ENCODE data around the gene GFOD1.
"Not testable (repeated sequence)": the region's sequence is repeated elsewhere in the genome, so short reads cannot be mapped to it uniquely, and the experiment has no call there.

The GFOD1 gene

GRCh38 chr6:13462458-13463327, 24.7 kb downstream of the GFOD1 start:
- DNase-seq, result no peak

- no peak for DNase-seq
Observed at GRCh38 chr6:13461805-13462204, 25.6 kb downstream of the GFOD1 start.

GRCh38 chr6:13461307-13461706, 26.1 kb downstream of the GFOD1 start:
- DNase-seq, result no peak

- DNase-seq, result not testable (repeated sequence)
Observed at GRCh38 chr6:13460289-13460688, 27.1 kb downstream of the GFOD1 start.

GRCh38 chr6:13457577-13457976, 29.8 kb downstream of the GFOD1 start:
- DNase-seq, result no peak

GRCh38 chr6:13455552-13455966, 31.8 kb downstream of the GFOD1 start:
- no peak for DNase-seq

GRCh38 chr6:13454286-13455221, 32.8 kb downstream of the GFOD1 start:
- DNase-seq, result peak; percentile 66

GRCh38 chr6:13453771-13454251, 33.6 kb downstream of the GFOD1 start:
- peak; percentile 27 for DNase-seq

GRCh38 chr6:13453153-13453552, 34.2 kb downstream of the GFOD1 start:
- DNase-seq, result no peak

GRCh38 chr6:13452346-13453117, 34.9 kb downstream of the GFOD1 start:
- DNase-seq, result no peak

- DNase-seq, result no peak
Observed at GRCh38 chr6:13451181-13451895, 36.1 kb downstream of the GFOD1 start.

GRCh38 chr6:13450628-13451027, 36.8 kb downstream of the GFOD1 start:
- DNase-seq, result no peak

- DNase-seq, result no peak
Observed at GRCh38 chr6:13447949-13448724, 39.3 kb downstream of the GFOD1 start.

- no peak for DNase-seq
Observed at GRCh38 chr6:13446381-13446780, 41.0 kb downstream of the GFOD1 start.

- DNase-seq, result no peak
Observed at GRCh38 chr6:13445744-13446115, 41.7 kb downstream of the GFOD1 start.

GRCh38 chr6:13445005-13445743, 42.2 kb downstream of the GFOD1 start:
- DNase-seq, result no peak

GRCh38 chr6:13444604-13445003, 42.8 kb downstream of the GFOD1 start:
- DNase-seq, result no peak

- not testable (repeated sequence) for DNase-seq
Observed at GRCh38 chr6:13443978-13444377, 43.4 kb downstream of the GFOD1 start.

GRCh38 chr6:13441778-13442177, 45.6 kb downstream of the GFOD1 start:
- no peak for DNase-seq

GRCh38 chr6:13439644-13440043, 47.8 kb downstream of the GFOD1 start:
- DNase-seq, result no peak

- DNase-seq, result no peak
Observed at GRCh38 chr6:13438126-13438525, 49.3 kb downstream of the GFOD1 start.

All from activated CD4-positive, alpha-beta T cell treated with anti-CD3 and anti-CD28 coated beads for 1 hour (primary cell).